HEK293 (cell line): Measurements from ENCODE around the gene LTC4S.

ENCODE experiments used
- CTCF ChIA-PET: fragments of 350-600 bp; formaldehyde crosslinking; extraction: SDS; loops from one replicate; lab custom pipeline; 2021; ENCODE audit warnings: antibody characterized with exemption; lab: Yijun Ruan, JAX
- POLR2A ChIA-PET: fragments of 300-600 bp; formaldehyde crosslinking; extraction: SDS; loops from one replicate; lab custom pipeline; 2020; ENCODE audit warnings: antibody characterized with exemption, inconsistent platforms; lab: Yijun Ruan, JAX
- H3K27ac ChIP-seq: fragments of 200-500 bp; sonication (Bioruptor generic); 2 replicates; pipeline ENCODE4 v1.5.1; 2014; ENCODE audit warnings: low read depth, low read length, control low read depth, inconsistent platforms; ENCODE audit errors: extremely low read depth
- H3K36me3 ChIP-seq, 2 experiments: fragments of 200-500 bp in 1 of 2; sonication (Bioruptor generic) in 1 of 2; 1 replicate in 1 of 2; 2 replicates in 1 of 2; pipeline ENCODE4 v1.5.1; 2014 to 2017; ENCODE audit warnings: inconsistent platforms in 2 of 2, low read length in 2 of 2; ENCODE audit not compliant: control insufficient read depth in 2 of 2, insufficient read depth in 1 of 2
- H3K4me1 ChIP-seq: fragments of 200-500 bp; sonication (Bioruptor generic); 2 replicates; pipeline ENCODE4 v1.5.1; 2014; ENCODE audit warnings: mild to moderate bottlenecking, low read length, inconsistent platforms; ENCODE audit not compliant: control insufficient read depth, insufficient read depth
- H3K4me3 ChIP-seq: 2 replicates; pipeline ENCODE4 v1.5.1; 2011; ENCODE audit warnings: low read depth, mild to moderate bottlenecking, control low read depth, low read length, moderate library complexity
- H3K9me3 ChIP-seq: fragments of 200-500 bp; sonication (Bioruptor generic); 2 replicates; pipeline ENCODE4 v1.5.1; 2014; ENCODE audit warnings: low read depth, low read length, inconsistent platforms; ENCODE audit not compliant: control insufficient read depth, insufficient read depth
- GLIS1 ChIP-seq: fragments of 450-650 bp; formaldehyde crosslinking; IDR thresholded peaks from 2 replicates; pipeline ENCODE4 v1.5.1; 2016; ENCODE audit warnings: missing biosample characterization, missing genetic modification characterization
- KLF10 ChIP-seq: fragments of 450-650 bp; IDR thresholded peaks from 2 replicates; pipeline ENCODE4 v1.5.1; 2018; ENCODE audit warnings: missing biosample characterization, mild to moderate bottlenecking, missing genetic modification characterization
- KLF8 ChIP-seq: fragments of 450-650 bp; formaldehyde crosslinking; IDR thresholded peaks from 2 replicates; pipeline ENCODE4 v1.5.1; 2016; ENCODE audit warnings: missing biosample characterization, missing genetic modification characterization
- PRDM1 ChIP-seq: fragments of 450-650 bp; formaldehyde crosslinking; IDR thresholded peaks from 2 replicates; pipeline ENCODE4; 2016; ENCODE audit warnings: missing biosample characterization, missing genetic modification characterization
- PRDM10 ChIP-seq: fragments of 450-650 bp; formaldehyde crosslinking; IDR thresholded peaks from 2 replicates; pipeline ENCODE4 v1.5.1; 2016; ENCODE audit warnings: missing biosample characterization, missing genetic modification characterization
- PRDM6 ChIP-seq: fragments of 450-650 bp; formaldehyde crosslinking; IDR thresholded peaks from 2 replicates; pipeline ENCODE4 v1.5.1; 2017; ENCODE audit warnings: missing biosample characterization, missing genetic modification characterization
- SP7 ChIP-seq: fragments of 450-650 bp; formaldehyde crosslinking; IDR thresholded peaks from 2 replicates; pipeline ENCODE4 v1.5.1; 2016; ENCODE audit warnings: missing biosample characterization, missing genetic modification characterization
- ZBTB6 ChIP-seq: fragments of 450-650 bp; formaldehyde crosslinking; IDR thresholded peaks from 2 replicates; pipeline ENCODE4 v1.5.1; 2017; ENCODE audit warnings: missing biosample characterization, missing genetic modification characterization
- ZFP3 ChIP-seq: fragments of 450-650 bp; formaldehyde crosslinking; IDR thresholded peaks from 2 replicates; pipeline ENCODE4 v1.5.1; 2016; ENCODE audit warnings: low read depth, missing biosample characterization, missing genetic modification characterization
- ZNF184 ChIP-seq: fragments of 450-650 bp; IDR thresholded peaks from 2 replicates; pipeline ENCODE4 v1.5.1; 2018; ENCODE audit warnings: missing biosample characterization, mild to moderate bottlenecking, missing genetic modification characterization
- ZNF214 ChIP-seq: fragments of 450-650 bp; formaldehyde crosslinking; IDR thresholded peaks from 2 replicates; pipeline ENCODE4 v1.5.1; 2017; ENCODE audit warnings: missing biosample characterization, mild to moderate bottlenecking, missing genetic modification characterization, borderline replicate concordance
- ZNF280C ChIP-seq: fragments of 450-650 bp; formaldehyde crosslinking; IDR thresholded peaks from 2 replicates; pipeline ENCODE4 v1.5.1; 2016; ENCODE audit warnings: missing biosample characterization, missing genetic modification characterization
- ZNF449 ChIP-seq: fragments of 450-650 bp; formaldehyde crosslinking; IDR thresholded peaks from 2 replicates; pipeline ENCODE4 v1.5.1; 2017; ENCODE audit warnings: missing biosample characterization, mild to moderate bottlenecking, missing genetic modification characterization, moderate library complexity
- ZNF501 ChIP-seq: fragments of 450-650 bp; formaldehyde crosslinking; IDR thresholded peaks from 2 replicates; pipeline ENCODE4 v1.5.1; 2016; ENCODE audit warnings: missing biosample characterization, missing genetic modification characterization
- ZNF510 ChIP-seq: fragments of 450-650 bp; formaldehyde crosslinking; IDR thresholded peaks from 2 replicates; pipeline ENCODE4 v1.5.1; 2018; ENCODE audit warnings: mild to moderate bottlenecking, missing genetic modification characterization, missing biosample characterization; ENCODE audit not compliant: insufficient replicate concordance
- ZNF544 ChIP-seq: fragments of 450-650 bp; formaldehyde crosslinking; IDR thresholded peaks from 2 replicates; pipeline ENCODE4 v1.5.0; 2017; ENCODE audit warnings: missing biosample characterization, missing genetic modification characterization
- ZNF596 ChIP-seq: fragments of 450-650 bp; IDR thresholded peaks from 2 replicates; pipeline ENCODE4 v1.5.0; 2018; ENCODE audit warnings: missing biosample characterization, mild to moderate bottlenecking, missing genetic modification characterization, moderate library complexity
- ZNF610 ChIP-seq: fragments of 450-650 bp; formaldehyde crosslinking; IDR thresholded peaks from 2 replicates; pipeline ENCODE4 v1.5.1; 2016; ENCODE audit warnings: missing biosample characterization, missing genetic modification characterization, borderline replicate concordance
- ZNF623 ChIP-seq: fragments of 450-650 bp; formaldehyde crosslinking; IDR thresholded peaks from 2 replicates; pipeline ENCODE4 v1.5.1; 2016; ENCODE audit warnings: missing biosample characterization, missing genetic modification characterization
- ZNF76 ChIP-seq: fragments of 450-650 bp; formaldehyde crosslinking; IDR thresholded peaks from 2 replicates; pipeline ENCODE4; 2016; ENCODE audit warnings: low read depth, missing biosample characterization, missing genetic modification characterization, borderline replicate concordance
- ZNF768 ChIP-seq: fragments of 450-650 bp; formaldehyde crosslinking; IDR thresholded peaks from 2 replicates; pipeline ENCODE4 v1.5.1; 2018; ENCODE audit warnings: missing biosample characterization, mild to moderate bottlenecking, missing genetic modification characterization
- ZNF792 ChIP-seq: fragments of 450-650 bp; formaldehyde crosslinking; IDR thresholded peaks from 2 replicates; pipeline ENCODE4 v1.5.1; 2016; ENCODE audit warnings: missing biosample characterization, missing genetic modification characterization
- ZSCAN18 ChIP-seq: fragments of 450-650 bp; formaldehyde crosslinking; IDR thresholded peaks from 2 replicates; pipeline ENCODE4 v1.5.1; 2016; ENCODE audit warnings: missing biosample characterization, missing genetic modification characterization
- ZSCAN4 ChIP-seq: fragments of 450-650 bp; formaldehyde crosslinking; IDR thresholded peaks from 2 replicates; pipeline ENCODE4 v1.5.1; 2017; ENCODE audit warnings: missing biosample characterization, missing genetic modification characterization

The LTC4S gene

GRCh38 chr5:179818746-179819295 is 25.0 kb downstream of the LTC4S start:
- POLR2A ChIA-PET: interaction anchor here (0.6 to 1.1 kb wide), 3 partner anchors 12 to 1295 kb away, joined by 3 read pairs; no protein-coding TSS in a partner anchor
- Histone ChIP-seq H3K4me3 (peak overlapping the region; percentile 21), H3K36me3 (peaks cover 5 to 39% of the 10 kb centered on the region in 2 experiments; a peak in 2 of 3 replicates), H3K27ac (peak overlapping the region; percentile 92), H3K4me1 (peaks cover 19% of the 10 kb centered on the region), H3K9me3 (no peaks in the 10 kb centered on the region)
- CTCF ChIA-PET: interaction anchor here (0.7 kb wide), 1 partner anchor 13 kb away, joined by 3 read pairs; no protein-coding TSS in a partner anchor
- TF ChIP-seq ZNF280C (tag by site-specific recombination): no peak
- TF ChIP-seq PRDM1 (tag by site-specific recombination): peak; percentile 54; the same call in 1 of the 2 replicates
- peak; percentile 13; the same call in 1 of the 2 replicates for TF ChIP-seq PRDM6 (tag by site-specific recombination)
- TF ChIP-seq ZNF610 (tag by site-specific recombination): peak; percentile 72; the same call in 1 of the 2 replicates
- no peak for TF ChIP-seq ZNF792
- TF ChIP-seq KLF8 (tag by site-specific recombination): peak; percentile 99
- no peak for TF ChIP-seq ZNF214
- 0 out of 2 replicates have a peak, but pooled peaks have one; percentile 37 for TF ChIP-seq ZBTB6
- peak; percentile 86 for TF ChIP-seq ZNF76
- no peak for TF ChIP-seq ZNF768
- no peak for TF ChIP-seq ZNF544
- TF ChIP-seq ZNF596 (tag by site-specific recombination): no peak; the same call in 1 of the 2 replicates
- no peak for TF ChIP-seq ZNF510 (tag by site-specific recombination)
- peak; percentile 97 for TF ChIP-seq GLIS1 (tag by site-specific recombination)
- TF ChIP-seq ZFP3 (tag by site-specific recombination): no peak
- peak; percentile 99 for TF ChIP-seq KLF10
- no peak for TF ChIP-seq ZSCAN18 (tag by site-specific recombination)
- peak; percentile 96 for TF ChIP-seq PRDM10 (tag by site-specific recombination)
- TF ChIP-seq ZSCAN4 (tag by site-specific recombination): peak; percentile 44; the same call in 1 of the 2 replicates
- TF ChIP-seq ZNF184 (tag by site-specific recombination): peak; percentile 46; the same call in 1 of the 2 replicates
- TF ChIP-seq ZNF623 (tag by site-specific recombination): peak; percentile 43; the same call in 1 of the 2 replicates
- TF ChIP-seq SP7 (tag by site-specific recombination): peak; percentile 91
- TF ChIP-seq ZNF501 (tag by site-specific recombination): peak; percentile 82
- TF ChIP-seq ZNF449 (tag by site-specific recombination): no peak; the same call in 1 of the 2 replicates
